WTC11 (cell line): Measurements from ENCODE around the gene SPSB2. TPM values are rescaled to one million over a fixed set of nuclear protein-coding genes. Genes with fewer than 3 reads are reported as not detected.
"Not testable (repeated sequence)": the region's sequence is repeated elsewhere in the genome, so short reads cannot be mapped to it uniquely, and the experiment has no call there.

ENCODE experiments used
- ATAC-seq: fragments of 200-7000 bp; cut with Tn5 transposase; 2 replicates; pipeline ENCODE4 v1.10.0; 2021; ENCODE audit warnings: mild to moderate bottlenecking, moderate library complexity
- CTCF ChIA-PET: fragments of 300-600 bp; sonication (Branson Sonifier 250); formaldehyde crosslinking; loops from one replicate; lab custom pipeline; 2021; ENCODE audit warnings: antibody characterized with exemption; lab: Charles Lee
- POLR2A ChIA-PET: fragments of 350-600 bp; sonication (Branson Sonifier 250); formaldehyde crosslinking; loops from one replicate; lab custom pipeline; 2021; ENCODE audit warnings: antibody characterized with exemption; lab: Charles Lee
- DNase-seq: peaks from one replicate; pipeline ENCODE4 v3.0.0; 2021; ENCODE audit warnings: low spot score
- H3K27ac Mint-ChIP-seq: 2 replicates; pipeline ENCODE4 v1.8.0; 2021; ENCODE audit warnings: mixed read lengths
- H3K27me3 Mint-ChIP-seq: 2 replicates; pipeline ENCODE4 v1.8.0; 2021; ENCODE audit warnings: low read depth, mild to moderate bottlenecking, moderate library complexity, mixed read lengths
- H3K36me3 Mint-ChIP-seq: 2 replicates; pipeline ENCODE4 v1.8.0; 2021; ENCODE audit warnings: mixed read lengths
- H3K4me1 Mint-ChIP-seq: 2 replicates; pipeline ENCODE4 v1.8.0; 2022; ENCODE audit warnings: mixed read lengths
- H3K4me3 Mint-ChIP-seq: 2 replicates; pipeline ENCODE4 v1.8.0; 2021; ENCODE audit warnings: mild to moderate bottlenecking, moderate library complexity, mixed read lengths
- H3K9me3 Mint-ChIP-seq: 2 replicates; pipeline ENCODE4 v1.8.0; 2021; ENCODE audit warnings: mixed read lengths
- CBFB ChIP-seq: sonication (generic); formaldehyde crosslinking; IDR thresholded peaks from 2 replicates; pipeline ENCODE4 v1.8.1; 2022; ENCODE audit warnings: mild to moderate bottlenecking, low read depth, missing genetic modification reagents
- ETV6 ChIP-seq: sonication (generic); formaldehyde crosslinking; IDR thresholded peaks from 2 replicates; pipeline ENCODE4 v1.8.1; 2022; ENCODE audit warnings: mild to moderate bottlenecking, missing genetic modification reagents
- FOXK1 ChIP-seq: sonication (generic); formaldehyde crosslinking; IDR thresholded peaks from 2 replicates; pipeline ENCODE4 v1.8.0; 2022; ENCODE audit warnings: mild to moderate bottlenecking, moderate library complexity, missing genetic modification reagents
- FOXP1 ChIP-seq: sonication (generic); formaldehyde crosslinking; IDR thresholded peaks from 2 replicates; pipeline ENCODE4 v1.8.0; 2022; ENCODE audit warnings: missing genetic modification reagents, mild to moderate bottlenecking, moderate library complexity, borderline replicate concordance
- MYBL2 ChIP-seq: sonication (generic); formaldehyde crosslinking; IDR thresholded peaks from 2 replicates; pipeline ENCODE4 v1.8.1; 2023; ENCODE audit warnings: mild to moderate bottlenecking, moderate library complexity, missing genetic modification reagents
- TCF7 ChIP-seq: sonication (generic); formaldehyde crosslinking; IDR thresholded peaks from 2 replicates; pipeline ENCODE4 v1.8.0; 2022; ENCODE audit warnings: mild to moderate bottlenecking, low read depth, missing genetic modification reagents, moderate library complexity
- ZNF121 ChIP-seq: sonication (generic); formaldehyde crosslinking; IDR thresholded peaks from 2 replicates; pipeline ENCODE4 v1.8.0; 2023; ENCODE audit warnings: missing genetic modification reagents
- ZNF317 ChIP-seq: sonication (generic); formaldehyde crosslinking; IDR thresholded peaks from 2 replicates; pipeline ENCODE4 v1.8.1; 2023; ENCODE audit warnings: low read depth, mild to moderate bottlenecking, moderate library complexity, missing genetic modification reagents, borderline replicate concordance
- total RNA-seq: library from RNA; stranded (reverse); gene quantifications from 3 replicates; pipeline ENCODE4 v1.2.3, GENCODE V29; 2021
- TF ChIP-seq, protein P1 (sequence below): sonication (generic); formaldehyde crosslinking; IDR thresholded peaks from 2 replicates; pipeline ENCODE4 v1.8.1; 2023; ENCODE audit warnings: mild to moderate bottlenecking, missing genetic modification reagents, moderate library complexity
- TF ChIP-seq, protein P2 (sequence below): sonication (generic); formaldehyde crosslinking; IDR thresholded peaks from 2 replicates; pipeline ENCODE4 v1.8.1; 2023; ENCODE audit warnings: mild to moderate bottlenecking, missing genetic modification reagents, borderline replicate concordance
- TF ChIP-seq, protein P3 (sequence below): sonication (generic); formaldehyde crosslinking; IDR thresholded peaks from 2 replicates; pipeline ENCODE4 v1.8.0; 2022; ENCODE audit warnings: mild to moderate bottlenecking, missing genetic modification reagents
- TF ChIP-seq, protein P4 (sequence below): sonication (generic); formaldehyde crosslinking; IDR thresholded peaks from 2 replicates; pipeline ENCODE4 v1.8.1; 2023; ENCODE audit warnings: mild to moderate bottlenecking, moderate library complexity, missing genetic modification reagents

The SPSB2 gene
- total RNA-seq, 1 experiment from 2014 or later, result 25.5 TPM

DNA sequence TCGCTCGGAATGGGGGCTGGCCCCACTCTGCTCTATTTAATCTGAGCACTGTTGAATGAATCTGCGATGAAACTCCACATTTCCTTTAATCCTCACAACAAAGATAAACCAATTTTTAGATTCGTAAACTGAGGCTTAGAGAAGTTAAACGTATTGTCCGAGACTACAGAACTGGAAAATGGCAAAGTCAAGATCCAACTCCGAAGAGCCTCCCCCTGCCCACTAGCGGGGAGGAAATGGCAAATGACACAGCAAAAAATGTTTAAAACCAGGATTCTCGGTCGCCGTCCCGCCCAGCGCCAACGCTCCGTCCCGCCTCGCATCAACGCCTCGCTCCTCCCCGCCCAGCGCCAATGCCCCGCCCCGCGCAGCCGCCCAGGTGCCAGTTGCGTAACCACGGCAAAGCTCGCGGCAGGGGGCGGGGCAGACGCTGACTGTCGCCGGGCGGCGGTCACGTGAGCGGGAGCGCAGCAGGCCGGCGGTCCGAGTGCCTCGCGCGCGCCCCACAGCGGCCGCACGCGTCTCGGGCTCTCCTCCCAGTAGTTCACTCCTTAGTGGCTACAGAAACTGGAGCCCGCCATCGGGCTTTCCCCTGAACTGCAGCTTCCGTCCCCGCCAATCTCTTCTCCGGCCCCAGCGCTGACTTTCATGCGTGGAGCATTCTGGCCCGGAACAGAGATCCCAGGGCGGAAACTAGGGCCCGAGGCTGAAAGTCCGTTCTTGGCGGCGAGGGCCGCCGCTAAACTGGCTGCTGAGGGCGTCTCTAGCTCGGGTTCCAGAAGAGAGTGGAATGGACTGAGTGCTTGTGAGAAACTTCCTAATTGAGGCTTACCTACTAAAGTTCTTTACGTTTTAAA is 17.9 kb upstream of the SPSB2 start (continued):
- TF ChIP-seq, protein P1, sequence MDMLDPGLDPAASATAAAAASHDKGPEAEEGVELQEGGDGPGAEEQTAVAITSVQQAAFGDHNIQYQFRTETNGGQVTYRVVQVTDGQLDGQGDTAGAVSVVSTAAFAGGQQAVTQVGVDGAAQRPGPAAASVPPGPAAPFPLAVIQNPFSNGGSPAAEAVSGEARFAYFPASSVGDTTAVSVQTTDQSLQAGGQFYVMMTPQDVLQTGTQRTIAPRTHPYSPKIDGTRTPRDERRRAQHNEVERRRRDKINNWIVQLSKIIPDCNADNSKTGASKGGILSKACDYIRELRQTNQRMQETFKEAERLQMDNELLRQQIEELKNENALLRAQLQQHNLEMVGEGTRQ (CRISPR knock-in tag), result peak; percentile 99
- TF ChIP-seq, protein P2, sequence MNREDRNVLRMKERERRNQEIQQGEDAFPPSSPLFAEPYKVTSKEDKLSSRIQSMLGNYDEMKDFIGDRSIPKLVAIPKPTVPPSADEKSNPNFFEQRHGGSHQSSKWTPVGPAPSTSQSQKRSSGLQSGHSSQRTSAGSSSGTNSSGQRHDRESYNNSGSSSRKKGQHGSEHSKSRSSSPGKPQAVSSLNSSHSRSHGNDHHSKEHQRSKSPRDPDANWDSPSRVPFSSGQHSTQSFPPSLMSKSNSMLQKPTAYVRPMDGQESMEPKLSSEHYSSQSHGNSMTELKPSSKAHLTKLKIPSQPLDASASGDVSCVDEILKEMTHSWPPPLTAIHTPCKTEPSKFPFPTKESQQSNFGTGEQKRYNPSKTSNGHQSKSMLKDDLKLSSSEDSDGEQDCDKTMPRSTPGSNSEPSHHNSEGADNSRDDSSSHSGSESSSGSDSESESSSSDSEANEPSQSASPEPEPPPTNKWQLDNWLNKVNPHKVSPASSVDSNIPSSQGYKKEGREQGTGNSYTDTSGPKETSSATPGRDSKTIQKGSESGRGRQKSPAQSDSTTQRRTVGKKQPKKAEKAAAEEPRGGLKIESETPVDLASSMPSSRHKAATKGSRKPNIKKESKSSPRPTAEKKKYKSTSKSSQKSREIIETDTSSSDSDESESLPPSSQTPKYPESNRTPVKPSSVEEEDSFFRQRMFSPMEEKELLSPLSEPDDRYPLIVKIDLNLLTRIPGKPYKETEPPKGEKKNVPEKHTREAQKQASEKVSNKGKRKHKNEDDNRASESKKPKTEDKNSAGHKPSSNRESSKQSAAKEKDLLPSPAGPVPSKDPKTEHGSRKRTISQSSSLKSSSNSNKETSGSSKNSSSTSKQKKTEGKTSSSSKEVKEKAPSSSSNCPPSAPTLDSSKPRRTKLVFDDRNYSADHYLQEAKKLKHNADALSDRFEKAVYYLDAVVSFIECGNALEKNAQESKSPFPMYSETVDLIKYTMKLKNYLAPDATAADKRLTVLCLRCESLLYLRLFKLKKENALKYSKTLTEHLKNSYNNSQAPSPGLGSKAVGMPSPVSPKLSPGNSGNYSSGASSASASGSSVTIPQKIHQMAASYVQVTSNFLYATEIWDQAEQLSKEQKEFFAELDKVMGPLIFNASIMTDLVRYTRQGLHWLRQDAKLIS (CRISPR knock-in tag), result peak; percentile 80; the same call in 1 of the 2 replicates
- TF ChIP-seq MYBL2 (CRISPR knock-in tag) (no peak; the same call in 1 of the 2 replicates), FOXP1 (CRISPR knock-in tag) (peak; percentile 72; the same call in 1 of the 2 replicates), TCF7 (CRISPR knock-in tag) (no peak), ETV6 (peak; percentile 37; the same call in 1 of the 2 replicates), FOXK1 (peak; percentile 77), CBFB (CRISPR knock-in tag) (0 out of 2 replicates have a peak, but pooled peaks have one; percentile 65), ZNF317 (CRISPR knock-in tag) (no peak)
- TF ChIP-seq, protein P3, sequence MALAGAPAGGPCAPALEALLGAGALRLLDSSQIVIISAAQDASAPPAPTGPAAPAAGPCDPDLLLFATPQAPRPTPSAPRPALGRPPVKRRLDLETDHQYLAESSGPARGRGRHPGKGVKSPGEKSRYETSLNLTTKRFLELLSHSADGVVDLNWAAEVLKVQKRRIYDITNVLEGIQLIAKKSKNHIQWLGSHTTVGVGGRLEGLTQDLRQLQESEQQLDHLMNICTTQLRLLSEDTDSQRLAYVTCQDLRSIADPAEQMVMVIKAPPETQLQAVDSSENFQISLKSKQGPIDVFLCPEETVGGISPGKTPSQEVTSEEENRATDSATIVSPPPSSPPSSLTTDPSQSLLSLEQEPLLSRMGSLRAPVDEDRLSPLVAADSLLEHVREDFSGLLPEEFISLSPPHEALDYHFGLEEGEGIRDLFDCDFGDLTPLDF (CRISPR knock-in tag), result 0 out of 2 replicates have a peak, but pooled peaks have one; percentile 28
- TF ChIP-seq, protein P4, sequence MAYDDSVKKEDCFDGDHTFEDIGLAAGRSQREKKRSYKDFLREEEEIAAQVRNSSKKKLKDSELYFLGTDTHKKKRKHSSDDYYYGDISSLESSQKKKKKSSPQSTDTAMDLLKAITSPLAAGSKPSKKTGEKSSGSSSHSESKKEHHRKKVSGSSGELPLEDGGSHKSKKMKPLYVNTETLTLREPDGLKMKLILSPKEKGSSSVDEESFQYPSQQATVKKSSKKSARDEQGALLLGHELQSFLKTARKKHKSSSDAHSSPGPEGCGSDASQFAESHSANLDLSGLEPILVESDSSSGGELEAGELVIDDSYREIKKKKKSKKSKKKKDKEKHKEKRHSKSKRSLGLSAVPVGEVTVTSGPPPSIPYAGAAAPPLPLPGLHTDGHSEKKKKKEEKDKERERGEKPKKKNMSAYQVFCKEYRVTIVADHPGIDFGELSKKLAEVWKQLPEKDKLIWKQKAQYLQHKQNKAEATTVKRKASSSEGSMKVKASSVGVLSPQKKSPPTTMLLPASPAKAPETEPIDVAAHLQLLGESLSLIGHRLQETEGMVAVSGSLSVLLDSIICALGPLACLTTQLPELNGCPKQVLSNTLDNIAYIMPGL (CRISPR knock-in tag), result peak; percentile 86
- TF ChIP-seq, all 79 proteins: peak for 26

DNA sequence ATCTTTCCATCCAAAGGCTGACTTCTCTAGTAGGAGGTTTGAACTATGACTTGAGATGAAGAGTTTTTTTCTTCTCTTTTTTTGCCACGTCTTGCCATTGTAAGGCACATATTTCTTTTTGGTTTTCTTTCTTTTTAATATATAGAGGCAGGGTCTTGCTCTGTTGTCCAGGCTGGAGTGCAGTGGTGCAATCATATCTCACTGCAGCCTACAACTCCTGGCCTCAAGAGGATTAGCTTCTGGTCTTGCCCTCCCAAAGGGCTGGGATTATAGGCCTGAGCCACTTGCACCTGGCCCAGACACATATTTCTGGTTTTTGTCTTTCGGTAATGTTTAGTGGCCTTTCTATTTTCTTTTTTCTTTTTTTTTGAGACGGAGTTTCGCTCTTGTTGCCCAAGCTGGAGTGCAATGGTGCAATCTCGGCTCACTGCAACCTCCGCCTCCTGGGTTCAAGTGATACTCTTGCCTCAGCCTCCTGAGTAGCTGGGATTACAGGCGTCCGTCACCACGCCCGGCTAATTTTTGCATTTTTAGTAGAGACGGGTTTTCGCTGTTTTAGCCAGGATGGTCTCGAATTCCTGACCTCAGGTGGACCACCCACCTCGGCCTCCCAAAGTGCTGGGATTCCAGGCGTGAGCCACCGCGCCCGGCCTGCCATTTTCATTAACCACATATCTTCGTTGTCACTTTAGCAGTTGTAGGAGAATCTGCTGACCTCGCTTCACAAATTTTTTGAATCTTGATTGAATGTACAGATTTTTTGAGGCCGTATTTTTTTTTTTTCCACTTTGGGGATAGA is 16.9 kb upstream of the SPSB2 start:
- H3K4me1 Mint-ChIP-seq, result peaks cover 42% of the 10 kb centered on the region
- H3K36me3 Mint-ChIP-seq, H3K27me3 Mint-ChIP-seq, DNase-seq, ATAC-seq, H3K9me3 Mint-ChIP-seq: not testable (repeated sequence)
- peak overlapping the region; percentile 99 for H3K27ac Mint-ChIP-seq
- H3K4me3 Mint-ChIP-seq, result peak overlapping the region; percentile 71
- TF ChIP-seq ZNF121 (CRISPR knock-in tag), result peak; percentile 62; the same call in 1 of the 2 replicates
- ChIA-PET POLR2A (interaction anchor here (0.9 to 2.1 kb wide), 2 partner anchors 17 to 54 kb away, joined by 3 to 32 read pairs; partner anchors contain the start of genes C12orf57 and SPSB2), CTCF (interaction anchor here (1.0 to 3.6 kb wide), 2 partner anchors 18 to 21 kb away, joined by 3 to 83 read pairs; partner anchors contain the start of gene SPSB2)

DNA sequence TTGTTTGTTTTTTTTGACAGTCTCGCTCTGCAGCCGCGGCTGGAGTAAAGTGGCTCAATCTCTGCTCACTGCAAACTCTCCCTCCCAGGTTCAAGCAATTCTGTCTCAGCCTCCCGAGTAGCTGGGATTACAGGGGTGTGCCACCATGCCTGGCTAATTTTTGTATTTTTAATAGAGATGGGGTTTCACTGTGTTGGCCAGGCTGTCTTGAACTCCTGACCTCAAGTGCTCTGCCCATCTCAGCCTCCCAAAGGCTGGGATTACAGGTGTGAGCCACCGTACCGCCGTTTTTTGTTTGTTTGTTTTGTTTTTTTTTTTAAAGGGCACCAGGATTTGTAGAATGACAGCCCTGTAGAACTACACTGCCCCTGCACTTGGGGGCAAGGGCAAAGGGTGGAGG is 15.7 kb upstream of the SPSB2 start:
- H3K9me3 Mint-ChIP-seq, DNase-seq, H3K4me3 Mint-ChIP-seq, POLR2A ChIA-PET, CTCF ChIA-PET, ATAC-seq, H3K27me3 Mint-ChIP-seq, H3K36me3 Mint-ChIP-seq: not testable (repeated sequence)
- Mint-ChIP-seq H3K27ac (peak overlapping the region; percentile 61; the same call in 1 of the 2 replicates), H3K4me1 (peaks cover 48% of the 10 kb centered on the region)
